HG02852 (cell line): ENCODE results near the gene SNX21.

Experiments
- ATAC-seq: cut with Tn5 transposase; IDR thresholded peaks from one replicate; pipeline ENCODE4 v1.9.1; 2021; ENCODE audit warnings: mild to moderate bottlenecking, moderate library complexity; ENCODE audit not compliant: unreplicated experiment

Gene SNX21

DNA sequence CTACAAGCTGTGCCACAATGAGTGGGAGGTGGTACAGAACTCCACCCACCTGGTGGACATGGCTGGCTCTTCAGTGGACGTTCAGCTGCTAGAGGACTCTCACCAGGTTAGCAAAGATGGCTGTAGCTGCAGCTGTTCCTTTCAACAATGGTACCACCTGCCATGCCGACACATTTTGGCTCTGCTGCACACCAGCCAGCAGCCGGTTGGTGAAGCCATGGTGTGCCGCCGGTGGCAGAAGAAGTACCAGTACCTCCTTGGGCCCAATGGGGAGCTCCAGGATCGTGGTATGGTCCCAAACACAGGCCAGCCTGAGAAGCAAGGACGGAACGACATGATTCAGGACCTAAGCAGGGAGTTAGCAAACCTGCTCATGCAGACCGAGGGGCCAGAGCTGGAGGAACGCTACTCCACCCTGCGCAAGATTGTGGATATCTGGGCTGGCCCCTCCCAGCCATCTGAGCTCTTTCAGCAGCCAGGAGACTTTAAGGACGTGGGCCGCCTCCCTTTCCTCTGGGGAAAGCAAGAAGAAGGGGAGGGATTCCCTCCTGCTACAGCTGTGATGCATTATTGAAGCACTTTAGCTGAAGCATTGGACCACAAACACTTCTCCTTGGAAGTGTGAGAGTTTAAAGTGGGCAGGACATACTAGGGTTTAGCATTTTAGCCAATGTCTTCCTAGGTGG, 44.6 kb downstream of the SNX21 start:
- no peak for ATAC-seq

DNA sequence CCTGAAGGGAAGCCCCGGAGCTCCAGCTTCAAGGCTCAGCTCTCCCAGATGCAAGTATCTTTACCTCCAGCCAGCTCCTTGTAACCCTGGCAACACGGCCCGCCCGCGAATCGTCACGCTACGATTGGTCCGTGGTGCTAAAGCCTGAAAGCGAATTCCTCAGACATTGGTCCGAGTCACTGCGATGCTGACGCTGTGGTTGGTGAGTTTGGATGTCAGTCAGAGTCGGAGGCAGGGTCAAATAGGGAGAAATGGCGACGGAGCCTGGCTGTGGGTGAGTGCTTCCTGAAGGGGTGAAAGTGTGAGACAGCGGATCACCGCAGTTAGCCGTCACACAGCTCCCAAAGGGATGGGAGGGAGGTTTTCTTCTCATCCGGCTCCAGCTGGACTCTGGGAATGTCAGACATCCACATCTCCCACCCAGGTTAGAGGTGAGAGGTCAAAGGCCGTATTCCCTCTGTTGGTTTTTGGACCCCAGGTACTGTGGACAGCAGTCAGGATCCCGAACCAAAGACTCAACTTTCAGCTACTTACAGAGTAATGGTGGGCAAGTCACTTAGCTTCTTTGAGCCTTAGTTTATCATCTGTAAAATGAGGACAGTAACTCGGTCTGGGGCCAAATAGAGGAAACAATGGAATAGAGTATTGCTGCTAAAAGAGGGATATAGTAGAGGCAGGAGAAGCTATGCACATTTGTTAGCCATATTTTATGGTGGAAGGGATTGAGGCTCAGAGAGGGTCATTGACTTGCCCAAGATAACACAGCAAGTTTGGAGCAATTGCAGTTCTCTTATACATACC, 47.6 kb downstream of the SNX21 start, which contains the start of gene ZSWIM1:
Gene ZSWIM1 (plus strand): TSS at position 240 of the 801 bp plus-strand sequence. CDS start 1,366 bp downstream, outside the sequence.
- peak; percentile 97 for ATAC-seq

DNA sequence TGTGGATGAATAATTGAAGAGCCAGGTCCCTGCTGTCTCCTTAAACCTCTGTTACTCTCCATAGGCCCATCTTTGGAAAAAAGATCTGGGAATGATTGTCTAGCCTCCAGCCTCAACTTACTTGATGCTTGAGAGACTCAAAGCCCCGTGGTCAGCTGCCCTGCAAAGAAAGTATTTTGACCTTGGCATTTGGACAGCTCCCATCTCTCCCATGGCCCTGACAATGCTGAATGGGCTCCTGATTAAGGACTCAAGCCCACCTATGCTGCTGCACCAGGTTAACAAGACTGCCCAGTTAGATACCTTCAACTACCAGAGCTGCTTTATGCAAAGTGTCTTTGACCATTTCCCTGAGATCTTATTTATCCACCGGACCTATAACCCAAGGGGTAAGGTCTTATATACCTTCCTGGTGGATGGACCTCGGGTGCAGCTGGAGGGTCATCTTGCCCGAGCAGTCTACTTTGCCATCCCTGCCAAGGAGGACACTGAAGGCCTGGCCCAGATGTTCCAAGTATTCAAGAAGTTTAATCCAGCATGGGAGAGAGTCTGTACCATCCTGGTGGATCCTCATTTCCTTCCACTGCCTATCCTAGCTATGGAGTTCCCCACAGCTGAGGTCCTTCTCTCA, 49.0 kb downstream of the SNX21 start:
- no peak for ATAC-seq

DNA sequence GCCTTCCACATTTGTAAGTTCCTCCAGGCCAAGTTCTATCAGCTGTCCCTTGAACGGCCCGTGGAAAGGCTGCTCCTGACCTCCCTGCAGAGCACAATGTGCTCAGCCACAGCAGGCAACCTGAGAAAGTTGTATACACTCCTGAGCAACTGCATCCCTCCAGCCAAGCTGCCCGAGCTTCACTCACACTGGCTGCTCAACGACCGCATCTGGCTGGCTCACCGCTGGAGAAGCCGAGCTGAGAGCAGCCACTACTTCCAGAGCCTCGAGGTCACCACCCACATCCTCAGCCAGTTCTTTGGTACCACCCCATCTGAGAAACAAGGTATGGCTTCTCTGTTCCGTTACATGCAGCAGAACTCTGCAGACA, 49.5 kb downstream of the SNX21 start:
- no peak for ATAC-seq

DNA sequence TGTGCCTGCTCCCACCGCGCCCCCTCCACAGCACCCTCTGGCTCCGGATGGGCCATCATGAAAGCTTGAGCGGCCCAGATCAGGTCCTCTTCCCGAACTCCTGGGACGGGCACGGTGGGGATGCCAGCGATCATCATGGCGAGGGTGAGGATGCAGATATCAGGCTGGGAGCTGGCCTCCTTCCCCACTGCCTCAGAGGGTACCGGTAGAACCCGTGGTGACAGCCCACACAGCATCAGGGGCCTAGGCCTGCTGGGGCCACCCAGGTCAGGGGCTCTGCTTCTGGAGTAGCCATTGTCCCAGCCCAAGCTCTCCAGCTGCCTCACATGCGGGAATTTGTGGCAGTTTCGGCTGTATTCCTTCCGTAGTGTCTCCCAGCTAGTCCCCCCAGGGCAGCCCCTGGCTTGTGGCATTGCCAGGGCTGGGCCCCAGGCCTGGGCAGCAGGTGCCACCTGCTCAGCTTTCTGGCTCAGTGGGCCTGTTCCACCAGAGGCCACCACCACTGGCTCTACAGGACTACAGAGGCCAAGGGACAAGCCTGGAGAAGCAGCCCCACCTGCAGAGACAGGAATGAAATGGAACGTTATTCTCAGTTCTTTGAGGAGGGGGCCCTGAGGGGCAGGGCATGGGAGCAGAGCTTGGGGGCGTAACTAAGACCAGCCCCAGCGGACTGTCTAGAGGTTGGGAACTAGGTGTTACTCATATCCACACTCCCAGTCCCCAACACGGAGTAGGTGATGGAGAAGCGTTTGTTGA, 53.2 kb downstream of the SNX21 start:
- no peak for ATAC-seq

DNA sequence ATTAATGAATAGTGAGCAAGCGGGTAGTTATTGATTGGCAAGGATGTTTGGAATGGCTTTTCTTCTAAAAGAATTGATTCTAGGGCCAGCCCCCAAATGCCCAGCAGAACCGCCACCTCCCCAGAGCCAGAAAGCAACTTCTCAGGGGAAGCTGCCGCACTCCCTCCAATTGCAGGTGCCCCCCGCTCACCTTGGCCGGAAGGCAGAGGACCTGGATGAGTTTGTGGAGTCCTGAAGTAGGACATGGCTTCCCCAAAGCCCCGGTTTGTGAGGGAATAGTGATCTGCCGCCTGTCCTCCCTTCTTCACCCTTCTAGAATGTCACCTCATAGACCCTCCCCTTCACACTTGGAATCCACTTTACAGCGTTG, 53.7 kb downstream of the SNX21 start, which contains the start of gene SPATA25:
Gene SPATA25 (minus strand): TSS at position 277 of the 370 bp plus-strand sequence. CDS start 32 bp downstream, at position 245.
- no peak for ATAC-seq

DNA sequence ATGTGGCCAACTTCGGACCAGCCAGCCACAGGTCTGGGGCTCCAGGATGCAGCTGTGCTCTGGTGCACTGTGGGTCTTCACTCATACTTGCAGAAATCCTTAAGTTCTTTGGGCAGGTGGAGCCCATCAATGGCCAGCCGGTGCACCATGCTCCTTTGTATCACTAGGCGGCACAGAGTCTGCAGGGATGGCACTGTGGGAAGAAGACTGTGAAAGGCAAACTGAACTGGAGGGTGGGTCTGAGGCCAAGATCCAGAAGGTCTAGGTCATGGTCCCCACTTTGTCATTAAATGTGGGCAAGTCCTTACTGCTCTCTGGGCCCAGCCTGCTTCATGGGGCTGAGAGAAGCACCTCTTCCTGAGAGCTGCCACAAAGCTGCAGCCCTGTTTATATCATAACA, 55.1 kb downstream of the SNX21 start:
- ATAC-seq = no peak

DNA sequence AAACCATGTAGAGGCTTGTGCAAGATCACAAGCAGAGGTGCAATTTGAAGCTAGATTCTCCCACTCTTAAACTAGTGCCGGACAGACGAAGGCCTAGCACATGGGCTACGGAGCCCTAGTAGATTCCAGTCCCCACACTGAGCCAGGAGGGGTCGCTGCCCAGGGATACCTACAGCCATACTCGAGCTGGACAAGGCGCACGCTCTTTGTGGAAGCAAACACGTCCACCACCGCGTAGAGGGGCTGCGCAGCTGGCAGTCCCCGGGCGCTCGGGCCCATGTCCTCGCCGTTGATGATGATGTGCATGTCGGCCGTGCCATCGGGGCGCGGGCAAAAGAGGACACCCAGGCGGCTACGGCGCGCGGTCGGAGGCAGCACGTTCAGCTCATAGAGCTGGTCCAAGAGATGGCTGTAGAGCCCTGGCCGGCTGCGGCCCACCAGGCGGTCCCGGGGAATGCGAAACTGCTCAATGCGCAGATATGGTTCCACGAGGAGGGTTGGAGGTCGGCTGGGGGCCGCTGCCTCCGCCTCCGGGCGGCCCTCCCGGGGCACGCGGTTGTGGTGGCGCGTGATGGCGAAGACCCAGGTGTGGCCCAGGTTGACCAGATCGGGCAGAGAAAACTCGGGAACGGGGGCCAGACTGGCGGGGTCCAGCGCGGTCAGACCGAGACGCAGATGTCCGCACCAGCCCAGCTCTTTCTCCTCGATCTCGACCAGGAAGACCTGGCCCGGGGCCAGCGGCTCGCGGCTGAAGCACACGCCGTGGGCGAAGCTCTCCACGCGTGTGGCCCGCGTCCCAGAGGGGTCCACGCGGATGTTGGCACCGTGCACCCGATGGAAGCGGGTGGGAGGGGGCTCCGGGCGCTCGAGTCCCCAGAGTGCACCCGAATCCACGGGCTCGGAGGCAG, 56.7 kb downstream of the SNX21 start:
- ATAC-seq = peak; percentile 27

DNA sequence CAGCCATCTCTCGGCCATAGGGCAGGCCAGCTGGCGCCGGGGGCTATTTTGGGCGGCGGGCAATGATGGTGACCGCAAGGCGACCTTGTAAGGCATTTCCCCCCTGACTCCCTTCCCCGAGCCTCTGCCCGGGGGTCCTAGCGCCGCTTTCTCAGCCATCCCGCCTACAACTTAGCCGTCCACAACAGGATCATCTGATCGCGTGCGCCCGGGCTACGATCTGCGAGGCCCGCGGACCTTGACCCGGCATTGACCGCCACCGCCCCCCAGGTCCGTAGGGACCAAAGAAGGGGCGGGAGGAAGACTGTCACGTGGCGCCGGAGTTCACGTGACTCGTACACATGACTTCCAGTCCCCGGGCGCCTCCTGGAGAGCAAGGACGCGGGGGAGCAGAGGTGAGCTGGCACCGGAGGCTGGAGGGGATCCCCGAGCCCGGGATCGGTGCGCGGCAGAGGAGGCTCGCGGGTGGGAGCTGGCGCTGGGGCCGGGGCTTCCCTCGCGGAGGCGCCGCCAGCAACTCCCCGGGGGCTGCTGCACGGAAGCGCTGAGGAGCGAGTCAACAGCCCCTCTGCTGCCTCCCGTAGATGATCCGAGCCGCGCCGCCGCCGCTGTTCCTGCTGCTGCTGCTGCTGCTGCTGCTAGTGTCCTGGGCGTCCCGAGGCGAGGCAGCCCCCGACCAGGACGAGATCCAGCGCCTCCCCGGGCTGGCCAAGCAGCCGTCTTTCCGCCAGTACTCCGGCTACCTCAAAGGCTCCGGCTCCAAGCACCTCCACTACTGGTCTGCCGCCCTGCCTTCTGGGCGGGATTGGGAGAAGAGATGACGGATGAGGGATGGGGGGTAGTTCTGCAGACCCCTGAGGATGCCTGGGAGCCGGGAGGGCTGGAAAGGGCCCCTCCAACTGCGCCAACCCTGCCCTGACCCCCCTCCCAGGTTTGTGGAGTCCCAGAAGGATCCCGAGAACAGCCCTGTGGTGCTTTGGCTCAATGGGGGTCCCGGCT, 57.7 kb downstream of the SNX21 start, which contains the start of the genes CTSA and NEURL2:
Gene CTSA (plus strand): TSS at position 351 of the 999 bp plus-strand sequence. CDS start 234 bp downstream, at position 585.
Gene NEURL2 (minus strand): TSS at position 224 of the 999 bp plus-strand sequence. CDS start 217 bp downstream, at position 7.
- peak; percentile 81 for ATAC-seq

DNA sequence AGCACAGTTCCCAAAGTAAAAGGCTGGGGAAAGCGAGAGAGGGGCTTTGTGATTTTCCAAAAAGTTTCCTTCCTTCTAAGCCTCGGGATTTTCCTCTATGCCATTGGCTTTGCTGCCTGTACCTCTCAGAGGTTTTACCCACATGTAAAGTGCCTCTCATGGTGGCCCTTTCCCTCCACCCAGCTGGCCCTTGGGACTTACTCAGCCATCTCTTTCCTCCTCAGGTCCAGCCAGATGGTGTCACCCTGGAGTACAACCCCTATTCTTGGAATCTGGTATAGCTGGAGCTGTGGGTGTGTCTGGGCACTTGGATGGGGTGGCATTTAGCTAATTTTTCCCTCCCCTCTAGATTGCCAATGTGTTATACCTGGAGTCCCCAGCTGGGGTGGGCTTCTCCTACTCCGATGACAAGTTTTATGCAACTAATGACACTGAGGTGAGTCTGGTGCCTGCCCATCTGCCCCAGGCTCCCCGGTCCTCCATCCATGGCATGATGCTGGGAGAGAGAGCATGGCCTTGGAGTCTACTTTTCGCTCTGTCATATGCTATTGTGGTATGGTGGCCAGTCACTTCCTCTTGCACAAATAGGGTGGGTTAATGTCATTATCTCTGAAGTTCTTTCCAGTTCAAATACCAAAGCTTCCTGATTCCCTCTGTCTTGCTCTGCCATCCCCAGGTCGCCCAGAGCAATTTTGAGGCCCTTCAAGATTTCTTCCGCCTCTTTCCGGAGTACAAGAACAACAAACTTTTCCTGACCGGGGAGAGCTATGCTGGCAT, 58.6 kb downstream of the SNX21 start:
- ATAC-seq = no peak
